ENCODE data around the gene ATIC. TPM values are rescaled to one million over a fixed set of nuclear protein-coding genes. Genes with fewer than 3 reads are reported as not detected.

ATIC gene
- total RNA-seq, 2 experiments from 2014 or later: 60.8 to 224 TPM

DNA sequence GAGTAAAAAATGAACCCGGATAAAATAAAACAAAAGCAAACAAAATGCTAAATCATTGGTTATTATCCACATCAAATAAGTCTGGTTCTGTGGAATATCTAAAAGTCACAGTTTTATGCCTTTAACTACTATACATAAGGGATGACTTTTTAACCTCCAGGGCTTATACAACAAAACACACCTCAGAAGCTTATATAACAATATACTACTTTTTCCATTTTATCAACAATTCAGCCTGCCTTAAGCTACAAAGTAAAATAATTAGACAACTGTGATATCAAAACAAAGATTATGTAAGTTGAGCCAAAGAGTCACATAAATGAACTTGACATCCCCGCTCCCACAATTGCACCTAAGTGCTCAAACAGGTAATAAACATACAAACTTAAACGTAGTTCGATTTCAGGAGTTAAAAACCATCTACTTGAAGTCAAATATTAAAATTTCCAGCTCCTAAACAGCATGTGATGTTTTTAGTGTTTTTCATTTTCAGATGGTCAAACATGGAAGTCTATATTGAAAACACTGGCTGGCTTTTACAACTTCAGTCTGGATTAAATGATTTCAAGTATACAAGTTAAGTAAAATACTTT lies 54.7 kb downstream of the ATIC start:
- no peak for DNase-seq (ENCODE audit: low spot score)
- H3K27ac ChIP-seq (ENCODE audit: low read depth, low read length, poor library complexity, severe bottlenecking): no peak overlapping the region
- H3K4me3 ChIP-seq (ENCODE audit: low read depth, low read length, poor library complexity, severe bottlenecking): no peak overlapping the region
- ChIA-PET CTCF (ENCODE audit: unreplicated experiment) (no interaction called here), POLR2A (no interaction called here)
- no peak overlapping the region for H3K4me2 ChIP-seq (ENCODE audit: low read length)
- no peaks in the 10 kb centered on the region for H3K79me2 ChIP-seq (ENCODE audit: insufficient read depth, low read depth, low read length)
- no peaks in the 10 kb centered on the region for H3K4me1 ChIP-seq (ENCODE audit: insufficient read depth, low read length, poor library complexity, severe bottlenecking)
- H3K9me3 ChIP-seq (ENCODE audit: low read length): no peaks in the 10 kb centered on the region
- no TSS peak for BruUV-seq (replicated peaks)
- H3K9me2 ChIP-seq (ENCODE audit: insufficient read depth, low read length): no peaks in the 10 kb centered on the region
- H3K36me3 ChIP-seq (ENCODE audit: insufficient read depth, low read length): peaks cover 62% of the 10 kb centered on the region
- intact Hi-C loops (cut with micrococcal nuclease; ENCODE audit: unreplicated experiment): no loop called here
- H2AFZ ChIP-seq (ENCODE audit: low read length): no peak overlapping the region
- H4K20me1 ChIP-seq (ENCODE audit: insufficient read depth, low read length): no peaks in the 10 kb centered on the region
- TF ChIP-seq, protein P1, sequence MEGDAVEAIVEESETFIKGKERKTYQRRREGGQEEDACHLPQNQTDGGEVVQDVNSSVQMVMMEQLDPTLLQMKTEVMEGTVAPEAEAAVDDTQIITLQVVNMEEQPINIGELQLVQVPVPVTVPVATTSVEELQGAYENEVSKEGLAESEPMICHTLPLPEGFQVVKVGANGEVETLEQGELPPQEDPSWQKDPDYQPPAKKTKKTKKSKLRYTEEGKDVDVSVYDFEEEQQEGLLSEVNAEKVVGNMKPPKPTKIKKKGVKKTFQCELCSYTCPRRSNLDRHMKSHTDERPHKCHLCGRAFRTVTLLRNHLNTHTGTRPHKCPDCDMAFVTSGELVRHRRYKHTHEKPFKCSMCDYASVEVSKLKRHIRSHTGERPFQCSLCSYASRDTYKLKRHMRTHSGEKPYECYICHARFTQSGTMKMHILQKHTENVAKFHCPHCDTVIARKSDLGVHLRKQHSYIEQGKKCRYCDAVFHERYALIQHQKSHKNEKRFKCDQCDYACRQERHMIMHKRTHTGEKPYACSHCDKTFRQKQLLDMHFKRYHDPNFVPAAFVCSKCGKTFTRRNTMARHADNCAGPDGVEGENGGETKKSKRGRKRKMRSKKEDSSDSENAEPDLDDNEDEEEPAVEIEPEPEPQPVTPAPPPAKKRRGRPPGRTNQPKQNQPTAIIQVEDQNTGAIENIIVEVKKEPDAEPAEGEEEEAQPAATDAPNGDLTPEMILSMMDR (conservative IDR thresholded peaks at IDR 0.05; ENCODE audit: low read length): no peak
- TF ChIP-seq EZH2phosphoT487 (IDR thresholded peaks at IDR 0.05; ENCODE audit: borderline replicate concordance, low read depth, low read length): no peak

DNA sequence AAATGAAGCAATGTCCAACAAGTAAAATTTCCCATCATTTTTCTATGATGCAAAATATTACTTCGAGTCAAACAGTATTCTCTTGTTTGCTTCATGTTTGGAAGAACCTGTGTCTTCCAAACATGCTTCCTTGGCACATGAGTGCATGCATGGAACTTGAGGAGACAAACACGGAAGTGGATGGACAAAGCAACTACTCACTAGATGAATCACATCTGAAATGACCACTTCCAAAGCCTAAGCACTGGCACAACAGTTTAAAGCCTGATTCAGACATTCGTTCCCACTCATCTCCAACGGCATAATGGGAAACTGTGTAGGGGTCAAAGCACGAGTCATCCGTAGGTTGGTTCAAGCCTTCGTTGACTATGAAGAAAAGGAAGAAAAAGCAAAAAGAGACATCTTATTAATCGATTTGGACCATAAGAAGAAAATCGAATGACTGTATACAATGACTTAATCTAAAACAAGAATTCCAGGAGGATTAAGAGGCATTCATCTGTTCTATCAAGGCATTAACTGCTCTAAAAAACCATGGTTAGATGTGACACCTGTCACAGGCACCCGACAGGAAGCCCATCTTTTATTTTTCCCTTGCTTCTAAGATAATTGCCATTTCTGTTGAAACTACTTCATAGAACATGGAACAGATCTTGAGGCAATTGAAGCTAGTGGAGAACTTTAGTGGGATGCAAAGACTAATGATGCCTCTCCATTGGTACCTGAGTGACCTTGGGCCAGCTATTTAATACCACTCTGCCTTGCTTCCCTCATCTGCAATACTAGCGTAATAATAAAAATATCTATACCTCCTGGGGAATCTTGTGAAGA lies 56.0 kb downstream of the ATIC start:
- H3K9me2 ChIP-seq (ENCODE audit: insufficient read depth, low read length): no peaks in the 10 kb centered on the region
- H3K27ac ChIP-seq (ENCODE audit: low read depth, low read length, poor library complexity, severe bottlenecking): no peak overlapping the region
- H3K36me3 ChIP-seq (ENCODE audit: insufficient read depth, low read length): peaks cover 49% of the 10 kb centered on the region
- TF ChIP-seq, protein P1 (conservative IDR thresholded peaks at IDR 0.05; ENCODE audit: low read length): no peak
- no peak for TF ChIP-seq EZH2phosphoT487 (IDR thresholded peaks at IDR 0.05; ENCODE audit: borderline replicate concordance, low read depth, low read length)
- H3K4me1 ChIP-seq (ENCODE audit: insufficient read depth, low read length, poor library complexity, severe bottlenecking): no peaks in the 10 kb centered on the region
- ChIA-PET POLR2A (interaction anchor here (0.7 kb wide), 1 partner anchor 212 kb away, joined by 3 read pairs; no protein-coding TSS in a partner anchor), CTCF (ENCODE audit: unreplicated experiment) (no interaction called here)
- DNase-seq (ENCODE audit: low spot score): no peak
- no peaks in the 10 kb centered on the region for H3K9me3 ChIP-seq (ENCODE audit: low read length)
- H3K4me3 ChIP-seq (ENCODE audit: low read depth, low read length, poor library complexity, severe bottlenecking): no peak overlapping the region
- no peaks in the 10 kb centered on the region for H3K79me2 ChIP-seq (ENCODE audit: insufficient read depth, low read depth, low read length)
- H2AFZ ChIP-seq (ENCODE audit: low read length): no peak overlapping the region
- intact Hi-C loops (cut with micrococcal nuclease; ENCODE audit: unreplicated experiment): no loop called here
- no peaks in the 10 kb centered on the region for H4K20me1 ChIP-seq (ENCODE audit: insufficient read depth, low read length)
- no TSS peak for BruUV-seq (replicated peaks)
- H3K4me2 ChIP-seq (ENCODE audit: low read length): no peak overlapping the region

DNA sequence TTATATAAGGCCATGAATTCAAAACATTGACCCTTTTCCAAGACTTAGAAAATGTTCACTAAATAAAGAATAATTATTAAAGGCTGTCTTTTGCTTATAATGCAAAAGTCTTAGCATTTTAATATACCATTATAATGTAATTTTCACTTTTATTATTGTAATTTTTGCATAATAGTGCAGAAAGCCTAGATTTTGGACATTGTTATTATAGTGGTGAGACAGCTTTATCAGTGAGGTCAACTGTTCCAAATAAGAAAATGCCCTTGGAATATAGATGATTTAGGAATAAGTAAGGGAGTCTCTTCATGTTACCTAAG lies 56.6 kb downstream of the ATIC start:
- POLR2A ChIA-PET: interaction anchor here (0.7 kb wide), 1 partner anchor 487 kb away, joined by 7 read pairs; no protein-coding TSS in a partner anchor
- Histone ChIP-seq H3K36me3 (ENCODE audit: insufficient read depth, low read length) (peaks cover 43% of the 10 kb centered on the region), H3K4me2 (ENCODE audit: low read length) (no peak overlapping the region), H3K4me3 (ENCODE audit: low read depth, low read length, poor library complexity, severe bottlenecking) (no peak overlapping the region), H3K9me3 (ENCODE audit: low read length) (no peaks in the 10 kb centered on the region), H2AFZ (ENCODE audit: low read length) (no peak overlapping the region), H4K20me1 (ENCODE audit: insufficient read depth, low read length) (no peaks in the 10 kb centered on the region), H3K4me1 (ENCODE audit: insufficient read depth, low read length, poor library complexity, severe bottlenecking) (no peaks in the 10 kb centered on the region), H3K79me2 (ENCODE audit: insufficient read depth, low read depth, low read length) (no peaks in the 10 kb centered on the region), H3K9me2 (ENCODE audit: insufficient read depth, low read length) (no peaks in the 10 kb centered on the region), H3K27ac (ENCODE audit: low read depth, low read length, poor library complexity, severe bottlenecking) (no peak overlapping the region)
- intact Hi-C loops (cut with micrococcal nuclease; ENCODE audit: unreplicated experiment): no loop called here
- TF ChIP-seq, protein P1 (conservative IDR thresholded peaks at IDR 0.05; ENCODE audit: low read length): no peak
- no peak for TF ChIP-seq EZH2phosphoT487 (IDR thresholded peaks at IDR 0.05; ENCODE audit: borderline replicate concordance, low read depth, low read length)
- no TSS peak for BruUV-seq (replicated peaks)
- no peak for DNase-seq (ENCODE audit: low spot score)
- CTCF ChIA-PET (ENCODE audit: unreplicated experiment): no interaction called here
